ENCODE results near the gene CHD6. TPM values are rescaled to one million over a fixed set of nuclear protein-coding genes. Genes with fewer than 3 reads are reported as not detected.

CHD6 gene, protein sequence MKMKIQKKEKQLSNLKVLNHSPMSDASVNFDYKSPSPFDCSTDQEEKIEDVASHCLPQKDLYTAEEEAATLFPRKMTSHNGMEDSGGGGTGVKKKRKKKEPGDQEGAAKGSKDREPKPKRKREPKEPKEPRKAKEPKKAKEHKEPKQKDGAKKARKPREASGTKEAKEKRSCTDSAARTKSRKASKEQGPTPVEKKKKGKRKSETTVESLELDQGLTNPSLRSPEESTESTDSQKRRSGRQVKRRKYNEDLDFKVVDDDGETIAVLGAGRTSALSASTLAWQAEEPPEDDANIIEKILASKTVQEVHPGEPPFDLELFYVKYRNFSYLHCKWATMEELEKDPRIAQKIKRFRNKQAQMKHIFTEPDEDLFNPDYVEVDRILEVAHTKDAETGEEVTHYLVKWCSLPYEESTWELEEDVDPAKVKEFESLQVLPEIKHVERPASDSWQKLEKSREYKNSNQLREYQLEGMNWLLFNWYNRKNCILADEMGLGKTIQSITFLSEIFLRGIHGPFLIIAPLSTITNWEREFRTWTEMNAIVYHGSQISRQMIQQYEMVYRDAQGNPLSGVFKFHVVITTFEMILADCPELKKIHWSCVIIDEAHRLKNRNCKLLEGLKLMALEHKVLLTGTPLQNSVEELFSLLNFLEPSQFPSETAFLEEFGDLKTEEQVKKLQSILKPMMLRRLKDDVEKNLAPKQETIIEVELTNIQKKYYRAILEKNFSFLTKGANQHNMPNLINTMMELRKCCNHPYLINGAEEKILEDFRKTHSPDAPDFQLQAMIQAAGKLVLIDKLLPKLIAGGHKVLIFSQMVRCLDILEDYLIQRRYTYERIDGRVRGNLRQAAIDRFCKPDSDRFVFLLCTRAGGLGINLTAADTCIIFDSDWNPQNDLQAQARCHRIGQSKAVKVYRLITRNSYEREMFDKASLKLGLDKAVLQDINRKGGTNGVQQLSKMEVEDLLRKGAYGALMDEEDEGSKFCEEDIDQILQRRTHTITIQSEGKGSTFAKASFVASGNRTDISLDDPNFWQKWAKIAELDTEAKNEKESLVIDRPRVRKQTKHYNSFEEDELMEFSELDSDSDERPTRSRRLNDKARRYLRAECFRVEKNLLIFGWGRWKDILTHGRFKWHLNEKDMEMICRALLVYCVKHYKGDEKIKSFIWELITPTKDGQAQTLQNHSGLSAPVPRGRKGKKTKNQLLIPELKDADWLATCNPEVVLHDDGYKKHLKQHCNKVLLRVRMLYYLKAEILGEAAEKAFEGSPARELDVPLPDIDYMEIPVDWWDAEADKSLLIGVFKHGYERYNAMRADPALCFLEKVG (N-terminal part only)
- total RNA-seq (2021), result 48.6 and 51.1 TPM in 2 replicates
- Bru-seq, nascent RNA, result percentile 87 among the genes with signal in this experiment
- percentile 81 among the genes with signal in this experiment for BruChase-seq, experiment 1, labeled RNA remaining after a 2-hour chase
- BruChase-seq, experiment 2, labeled RNA remaining after a 6-hour chase, result percentile 79 among the genes with signal in this experiment
- long read RNA-seq, full-length matches to known transcripts, result 3 of 16 reads
- long read RNA-seq, partial matches to known transcripts, result 6 of 16 reads
- long read RNA-seq, other reads (novel, unspliced or antisense), result 7 of 16 reads

DNA sequence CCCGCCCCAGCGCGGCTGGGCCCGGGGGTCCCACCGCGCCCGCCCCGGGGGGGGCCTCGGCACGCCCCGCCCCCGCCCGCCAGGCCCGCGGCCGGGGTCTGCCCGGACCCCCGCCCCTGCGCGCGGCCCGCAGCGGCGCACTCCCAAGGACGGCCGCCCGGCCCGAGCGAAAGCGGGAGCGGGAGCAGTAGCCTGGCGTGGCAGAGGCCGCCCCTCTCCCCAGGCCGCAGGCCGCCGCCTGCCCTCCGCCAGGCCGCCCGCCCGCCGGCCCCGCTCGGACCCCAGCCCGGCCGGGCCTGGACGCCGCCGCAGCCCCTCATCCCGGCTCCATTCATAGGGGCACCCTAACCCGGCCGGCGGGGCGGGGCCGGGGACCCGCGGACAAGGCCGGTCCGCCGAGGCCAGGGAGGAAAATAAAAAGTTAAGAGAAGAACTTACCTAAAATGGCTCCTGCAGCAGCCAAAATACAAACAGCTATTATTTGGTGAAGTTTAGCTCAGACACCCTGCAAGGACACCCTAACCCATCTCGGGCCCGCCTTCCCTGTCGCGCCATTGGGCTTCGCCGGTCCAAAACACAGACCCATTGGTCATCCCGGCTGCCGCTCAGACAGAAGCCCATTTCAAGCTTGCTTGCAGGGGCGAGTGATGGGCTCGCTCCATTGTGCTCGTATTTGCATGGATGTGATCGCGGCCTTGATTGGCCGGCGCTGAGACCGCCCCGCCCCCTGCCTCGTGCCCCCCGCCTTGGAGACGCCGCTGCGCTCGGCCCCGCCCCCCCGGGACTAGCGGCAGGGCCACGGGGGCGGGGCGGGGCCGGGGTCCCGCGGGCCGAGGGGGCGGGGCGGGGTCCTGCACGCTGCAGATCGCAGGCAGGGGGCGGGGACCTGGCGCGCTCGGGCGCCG lies at the start of gene CHD6:
Gene CHD6 (minus strand): TSS at position 476 of the 905 bp plus-strand sequence. CDS start 67,040 bp downstream, outside the sequence.
- intact Hi-C loops (cut with micrococcal nuclease; ENCODE audit: unreplicated experiment), result loop anchor here (1.0 to 2.0 kb wide), 4 partner anchors 25 to 75 kb away; no protein-coding TSS in a partner anchor
- Histone ChIP-seq H4K20me1 (ENCODE audit: insufficient read depth) (peaks cover 36% of the 10 kb centered on the region), H3K27ac (peak within 1 kb of the TSS; percentile 51; the same call in 1 of the 2 replicates), H2AFZ (peak within 1 kb of the TSS; percentile 88), H3K27me3 (ENCODE audit: insufficient read depth, low read depth) (no peaks in the 10 kb centered on the region; the same call in 1 of the 2 replicates), H3K9me2 (ENCODE audit: insufficient read depth) (no peaks in the 10 kb centered on the region), H3F3A (ENCODE audit: insufficient read depth, low read depth) (no peaks in the 10 kb centered on the region), H3K9me3 (ENCODE audit: insufficient read depth, low read depth) (no peaks in the 10 kb centered on the region), H3K79me2 (ENCODE audit: low read depth) (peaks cover 44% of the 10 kb centered on the region), H3K4me3 (peak within 1 kb of the TSS; percentile 94), H3K36me3 (ENCODE audit: low read depth) (no peaks in the 10 kb centered on the region), H3K4me1 (replicated peaks; ENCODE audit: insufficient read depth) (peaks cover 19% of the 10 kb centered on the region), H3K4me2 (peak within 1 kb of the TSS; percentile 85)
- no TSS peak for BruUV-seq (replicated peaks)
- ChIA-PET POLR2A (ENCODE audit: unreplicated experiment) (interaction anchor here (0.6 to 0.8 kb wide), 7 partner anchors 15 to 1835 kb away, joined by 3 to 13 read pairs (median 7); no protein-coding TSS in a partner anchor), CTCF (interaction anchor here (0.6 to 1.0 kb wide), 4 partner anchors 26 to 627 kb away, joined by 3 to 10 read pairs (median 5); partner anchors contain the start of gene LPIN3)
- TF ChIP-seq, protein P1, sequence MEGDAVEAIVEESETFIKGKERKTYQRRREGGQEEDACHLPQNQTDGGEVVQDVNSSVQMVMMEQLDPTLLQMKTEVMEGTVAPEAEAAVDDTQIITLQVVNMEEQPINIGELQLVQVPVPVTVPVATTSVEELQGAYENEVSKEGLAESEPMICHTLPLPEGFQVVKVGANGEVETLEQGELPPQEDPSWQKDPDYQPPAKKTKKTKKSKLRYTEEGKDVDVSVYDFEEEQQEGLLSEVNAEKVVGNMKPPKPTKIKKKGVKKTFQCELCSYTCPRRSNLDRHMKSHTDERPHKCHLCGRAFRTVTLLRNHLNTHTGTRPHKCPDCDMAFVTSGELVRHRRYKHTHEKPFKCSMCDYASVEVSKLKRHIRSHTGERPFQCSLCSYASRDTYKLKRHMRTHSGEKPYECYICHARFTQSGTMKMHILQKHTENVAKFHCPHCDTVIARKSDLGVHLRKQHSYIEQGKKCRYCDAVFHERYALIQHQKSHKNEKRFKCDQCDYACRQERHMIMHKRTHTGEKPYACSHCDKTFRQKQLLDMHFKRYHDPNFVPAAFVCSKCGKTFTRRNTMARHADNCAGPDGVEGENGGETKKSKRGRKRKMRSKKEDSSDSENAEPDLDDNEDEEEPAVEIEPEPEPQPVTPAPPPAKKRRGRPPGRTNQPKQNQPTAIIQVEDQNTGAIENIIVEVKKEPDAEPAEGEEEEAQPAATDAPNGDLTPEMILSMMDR (conservative IDR thresholded peaks at IDR 0.05), result no peak
- TF ChIP-seq EZH2 (IDR thresholded peaks at IDR 0.05; ENCODE audit: low read depth), result no peak
- DNase-seq, result peak; percentile 99 to 100

DNA sequence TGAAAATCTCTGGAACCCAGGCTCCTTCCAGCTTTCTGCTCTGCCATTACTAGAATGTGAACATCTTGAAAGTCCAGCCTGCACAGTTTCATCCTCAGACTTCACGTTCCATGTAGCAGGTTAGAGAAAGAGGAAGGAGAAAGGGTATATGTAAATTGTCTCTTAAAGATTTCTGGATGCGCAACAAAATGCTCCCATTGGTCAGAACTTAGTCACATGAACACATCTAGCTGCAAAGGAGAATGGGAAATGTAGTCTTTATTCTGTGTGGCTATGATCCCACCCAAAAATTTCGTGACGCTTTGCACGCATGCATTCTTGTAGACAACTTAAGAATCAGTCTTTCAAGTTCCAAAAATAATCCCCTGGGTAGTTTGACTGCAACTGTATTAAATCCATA lies 46.4 kb upstream of the CHD6 start:
- no peak for DNase-seq
- Histone ChIP-seq H3K36me3 (ENCODE audit: low read depth) (no peaks in the 10 kb centered on the region), H3K4me2 (peak overlapping the region; percentile 70), H3K9me2 (ENCODE audit: insufficient read depth) (no peaks in the 10 kb centered on the region), H3K27me3 (ENCODE audit: insufficient read depth, low read depth) (0 out of 2 replicates have a peak, but pooled peaks cover 5% of the 10 kb centered on the region), H3F3A (ENCODE audit: insufficient read depth, low read depth) (no peaks in the 10 kb centered on the region), H4K20me1 (ENCODE audit: insufficient read depth) (no peaks in the 10 kb centered on the region), H3K9me3 (ENCODE audit: insufficient read depth, low read depth) (no peaks in the 10 kb centered on the region), H2AFZ (peak overlapping the region; percentile 71), H3K27ac (no peak overlapping the region), H3K79me2 (ENCODE audit: low read depth) (no peaks in the 10 kb centered on the region), H3K4me3 (peak overlapping the region; percentile 42; the same call in 1 of the 2 replicates), H3K4me1 (replicated peaks; ENCODE audit: insufficient read depth) (peaks cover 4% of the 10 kb centered on the region; the same call in 1 of the 2 replicates)
- TF ChIP-seq, protein P1 (conservative IDR thresholded peaks at IDR 0.05), result no peak
- TF ChIP-seq EZH2 (IDR thresholded peaks at IDR 0.05; ENCODE audit: low read depth), result no peak
- BruUV-seq (replicated peaks), result no TSS peak
- ChIA-PET CTCF (no interaction called here), POLR2A (ENCODE audit: unreplicated experiment) (no interaction called here)
- intact Hi-C loops (cut with micrococcal nuclease; ENCODE audit: unreplicated experiment), result no loop called here

Measured in PC-9 (cell line).